ENCODE data around the gene MOV10L1.

- TF ChIP-seq CTCF (IDR thresholded peaks at IDR 0.05; ENCODE audit: low read depth, low read length) (no peak), EZH2phosphoT487 (IDR thresholded peaks at IDR 0.05; ENCODE audit: low read depth) (no peak)
These were observed 35.2 kb downstream of the MOV10L1 start for GRCh38 chr22:50125029-50125428.
